HG03558 (cell line): Measurements from ENCODE around the gene NR1D1.

Source experiments
- ATAC-seq: cut with Tn5 transposase; IDR thresholded peaks from one replicate; pipeline ENCODE4 v1.9.1; 2021; ENCODE audit warnings: moderate number of reproducible peaks; ENCODE audit not compliant: unreplicated experiment; ENCODE audit errors: extremely low read depth

Gene NR1D1

GRCh38 chr17:40079545-40079944 lies 20.8 kb downstream of the NR1D1 start:
- no peak for ATAC-seq

- ATAC-seq = no peak
These were observed 23.8 kb downstream of the NR1D1 start for GRCh38 chr17:40076591-40076990.

- ATAC-seq = no peak
These were observed 24.4 kb downstream of the NR1D1 start for GRCh38 chr17:40075942-40076498.

GRCh38 chr17:40075201-40075941 lies 25.0 kb downstream of the NR1D1 start:
- ATAC-seq = no peak

- ATAC-seq = no peak
These were observed 25.6 kb downstream of the NR1D1 start for GRCh38 chr17:40074871-40075200.

- ATAC-seq = no peak
These were observed 26.2 kb downstream of the NR1D1 start for GRCh38 chr17:40074175-40074512.

- ATAC-seq = no peak
These were observed 26.8 kb downstream of the NR1D1 start for GRCh38 chr17:40073454-40074174.

- no peak for ATAC-seq
These were observed 27.5 kb downstream of the NR1D1 start for GRCh38 chr17:40072735-40073346.

GRCh38 chr17:40072040-40072734 lies 28.2 kb downstream of the NR1D1 start:
- no peak for ATAC-seq

GRCh38 chr17:40071313-40072039 lies 28.9 kb downstream of the NR1D1 start:
- ATAC-seq = no peak

- no peak for ATAC-seq
These were observed 29.6 kb downstream of the NR1D1 start for GRCh38 chr17:40070709-40071312.

- ATAC-seq = no peak
These were observed 30.4 kb downstream of the NR1D1 start for GRCh38 chr17:40069751-40070708.

- ATAC-seq = no peak
These were observed 31.3 kb downstream of the NR1D1 start for GRCh38 chr17:40068917-40069750.

GRCh38 chr17:40068584-40068916 lies 31.8 kb downstream of the NR1D1 start:
- ATAC-seq = no peak

GRCh38 chr17:40068129-40068581 lies 32.2 kb downstream of the NR1D1 start:
- no peak for ATAC-seq

- no peak for ATAC-seq
These were observed 32.7 kb downstream of the NR1D1 start for GRCh38 chr17:40067710-40068109.

- no peak for ATAC-seq
These were observed 34.4 kb downstream of the NR1D1 start for GRCh38 chr17:40065769-40066510.
